Liver (tissue), 9 donors: Measurements from ENCODE around the gene MCTP2. TPM values are rescaled to one million over a fixed set of nuclear protein-coding genes. Genes with fewer than 3 reads are reported as not detected.

Source experiments
- DNase-seq: peaks from one replicate; pipeline ENCODE4 v3.0.0-alpha.2; 2017; ENCODE audit warnings: low spot score
- H3K27ac ChIP-seq, 2 donors: one replicate each; pipeline ENCODE4 v1.7.0; 2013; ENCODE audit warnings: inconsistent platforms in 2 of 2, low read length in 2 of 2, control low read depth in 1 of 2, low read depth in 1 of 2, mild to moderate bottlenecking in 1 of 2
- H3K27me3 ChIP-seq, 4 donors: one replicate each; pipeline versions ENCODE4 v1.6.1 to v1.7.0; 2013; ENCODE audit warnings: low read length in 3 of 4, inconsistent platforms in 1 of 4, mild to moderate bottlenecking in 1 of 4, moderate library complexity in 1 of 4; ENCODE audit not compliant: control insufficient read depth in 4 of 4, insufficient read depth in 4 of 4
- H3K36me3 ChIP-seq, 4 donors: one replicate each; pipeline versions ENCODE4 v1.6.1 to v1.7.0; 2013; ENCODE audit warnings: low read length in 3 of 4, mild to moderate bottlenecking in 3 of 4, low read depth in 1 of 4, moderate library complexity in 1 of 4; ENCODE audit not compliant: control insufficient read depth in 4 of 4, insufficient read depth in 3 of 4
- H3K4me1 ChIP-seq, 4 donors: one replicate each; pipeline versions ENCODE4 v1.6.1 to v1.7.0; 2013; ENCODE audit warnings: low read length in 3 of 4, mild to moderate bottlenecking in 3 of 4, moderate library complexity in 1 of 4; ENCODE audit not compliant: control insufficient read depth in 4 of 4, insufficient read depth in 4 of 4
- H3K4me3 ChIP-seq, 3 donors: one replicate each; pipeline versions ENCODE4 v1.6.1 to v1.7.0; 2013; ENCODE audit warnings: low read length in 3 of 3, control low read depth in 1 of 3, low read depth in 1 of 3, mild to moderate bottlenecking in 1 of 3
- H3K9ac ChIP-seq, 2 donors: one replicate each; pipeline ENCODE4 v1.7.0; 2013; ENCODE audit warnings: low read length in 2 of 2, mild to moderate bottlenecking in 2 of 2, moderate library complexity in 2 of 2, control low read depth in 1 of 2, low read depth in 1 of 2
- H3K9me3 ChIP-seq, 4 donors: one replicate each; pipeline versions ENCODE4 v1.6.1 to v1.7.0; 2013; ENCODE audit warnings: low read length in 3 of 4; ENCODE audit not compliant: control insufficient read depth in 4 of 4
- ATF3 ChIP-seq: IDR thresholded peaks from 2 replicates; pipeline ENCODE4 v1.6.1; 2016; ENCODE audit warnings: antibody characterized with exemption
- EGR1 ChIP-seq, 2 donors: IDR thresholded peaks; 2 replicates each; pipeline ENCODE4 v1.6.1; 2016 to 2018; ENCODE audit warnings: antibody characterized with exemption in 2 of 2, low read depth in 2 of 2
- FOXA1 ChIP-seq: IDR thresholded peaks from 2 replicates; pipeline ENCODE4 v1.6.1; 2016; ENCODE audit warnings: antibody characterized with exemption
- GABPA ChIP-seq, 2 donors: IDR thresholded peaks in 1 of 2; conservative IDR thresholded peaks in 1 of 2; 2 replicates each; pipeline ENCODE4 v1.6.1; 2016; ENCODE audit warnings: antibody characterized with exemption in 2 of 2, mild to moderate bottlenecking in 1 of 2, moderate library complexity in 1 of 2
- HNF4A ChIP-seq, 2 donors: conservative IDR thresholded peaks; 2 replicates each; pipeline ENCODE4 v1.6.1; 2016; ENCODE audit warnings: antibody characterized with exemption in 2 of 2, mild to moderate bottlenecking in 2 of 2
- HNF4G ChIP-seq: IDR thresholded peaks from 2 replicates; pipeline ENCODE4 v1.6.1; 2016; ENCODE audit warnings: antibody characterized with exemption
- JUND ChIP-seq, 2 donors: IDR thresholded peaks; 2 replicates each; pipeline ENCODE4 v1.6.1; 2016; ENCODE audit warnings: antibody characterized with exemption in 2 of 2
- NR2F2 ChIP-seq: IDR thresholded peaks from 2 replicates; pipeline ENCODE4 v1.6.1; 2016; ENCODE audit warnings: antibody characterized with exemption
- RXRA ChIP-seq, 2 donors: IDR thresholded peaks; 2 replicates each; pipeline ENCODE4 v1.6.1; 2017 to 2018; ENCODE audit warnings: antibody characterized with exemption in 2 of 2, mild to moderate bottlenecking in 1 of 2
- SP1 ChIP-seq: IDR thresholded peaks from 2 replicates; pipeline ENCODE4 v1.6.1; 2018; ENCODE audit warnings: antibody characterized with exemption, mild to moderate bottlenecking
- TAF1 ChIP-seq: conservative IDR thresholded peaks from 2 replicates; pipeline ENCODE4 v1.6.1; 2016; ENCODE audit warnings: antibody characterized with exemption, mild to moderate bottlenecking
- YY1 ChIP-seq: IDR thresholded peaks from 2 replicates; pipeline ENCODE4 v1.6.1; 2016; ENCODE audit warnings: antibody characterized with exemption, mild to moderate bottlenecking
- WGBS: extraction: QIAGEN DNeasy Blood & Tissue Kit; methylation state at CpG from one replicate; pipeline ENCODE4 v1.1.7; 2013; 5-methylcytosine and 5-hydroxymethylcytosine counted together
- polyA plus RNA-seq, 2 donors: library from polyadenylated mRNA; stranded (reverse) in 1 of 2; unstranded in 1 of 2; fragments of 200-250 nt in 1 of 2; fragments of >200 nt in 1 of 2; fragmentation: Nextera tagmentation in 1 of 2; extraction: Ambion mirVana in 1 of 2; gene quantifications; one replicate each; pipeline versions ENCODE4 v1.2.1 to v1.2.3, GENCODE V29; 2013 to 2015
- total RNA-seq, 2 donors: library from RNA; depleted of rRNA; stranded (reverse); fragments of >200 nt; gene quantifications; one replicate each; pipeline ENCODE4 v1.2.3, GENCODE V29; 2014
- TF ChIP-seq, protein P1 (sequence below): IDR thresholded peaks from 2 replicates; pipeline ENCODE4 v1.6.1; 2016; ENCODE audit warnings: antibody characterized with exemption
- TF ChIP-seq, protein P2 (sequence below): IDR thresholded peaks from 2 replicates; pipeline ENCODE4 v1.6.1; 2016; ENCODE audit warnings: antibody characterized with exemption, mild to moderate bottlenecking
- TF ChIP-seq, protein P3 (sequence below): IDR thresholded peaks from 2 replicates; pipeline ENCODE4 v1.6.1; 2016; ENCODE audit warnings: antibody characterized with exemption
- donor health status: healthy.
- donor health status: healthy.
- donor health status: healthy.
- donor health status: healthy.
- donor health status: healthy.

MCTP2 gene
- total and polyA plus RNA-seq, 4 donors: 0.43 to 9.9 (median 3.5) TPM

DNA sequence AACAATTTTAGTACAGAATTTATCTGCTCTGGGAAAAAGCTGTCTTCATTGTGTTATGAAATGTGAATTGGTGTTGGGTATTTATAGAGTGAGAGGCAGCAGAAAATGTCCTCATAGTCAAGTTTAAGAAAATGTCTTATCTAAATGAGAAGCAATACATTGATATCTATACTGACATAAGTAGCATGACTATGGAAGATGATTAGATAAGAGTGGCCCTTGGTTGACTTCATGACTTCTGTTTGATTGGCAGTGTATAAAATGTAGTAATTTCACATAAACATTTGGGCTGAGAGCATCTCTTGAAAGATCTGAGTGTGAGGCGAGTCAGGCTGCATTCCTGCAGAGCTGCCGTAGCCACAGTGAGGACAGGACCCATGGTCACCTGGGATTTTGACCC, 19.4 kb downstream of the MCTP2 start:
- Histone ChIP-seq H3K36me3 (no peaks in the 10 kb centered on the region), H3K9me3 (peaks cover 0 to 3% (median 0%) of the 10 kb centered on the region in 4 donors), H3K9ac (no peak overlapping the region), H3K4me1 (peaks cover 0 to 10% (median 5%) of the 10 kb centered on the region in 4 donors), H3K27ac (no peak overlapping the region), H3K27me3 (no peaks in the 10 kb centered on the region), H3K4me3 (no peak overlapping the region)
- DNase-seq: no peak
- WGBS: 83% methylated on average over 2 of the region's 2 CpGs
- TF ChIP-seq, protein P1, sequence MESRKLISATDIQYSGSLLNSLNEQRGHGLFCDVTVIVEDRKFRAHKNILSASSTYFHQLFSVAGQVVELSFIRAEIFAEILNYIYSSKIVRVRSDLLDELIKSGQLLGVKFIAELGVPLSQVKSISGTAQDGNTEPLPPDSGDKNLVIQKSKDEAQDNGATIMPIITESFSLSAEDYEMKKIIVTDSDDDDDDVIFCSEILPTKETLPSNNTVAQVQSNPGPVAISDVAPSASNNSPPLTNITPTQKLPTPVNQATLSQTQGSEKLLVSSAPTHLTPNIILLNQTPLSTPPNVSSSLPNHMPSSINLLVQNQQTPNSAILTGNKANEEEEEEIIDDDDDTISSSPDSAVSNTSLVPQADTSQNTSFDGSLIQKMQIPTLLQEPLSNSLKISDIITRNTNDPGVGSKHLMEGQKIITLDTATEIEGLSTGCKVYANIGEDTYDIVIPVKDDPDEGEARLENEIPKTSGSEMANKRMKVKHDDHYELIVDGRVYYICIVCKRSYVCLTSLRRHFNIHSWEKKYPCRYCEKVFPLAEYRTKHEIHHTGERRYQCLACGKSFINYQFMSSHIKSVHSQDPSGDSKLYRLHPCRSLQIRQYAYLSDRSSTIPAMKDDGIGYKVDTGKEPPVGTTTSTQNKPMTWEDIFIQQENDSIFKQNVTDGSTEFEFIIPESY: no peak
- TF ChIP-seq, protein P2, sequence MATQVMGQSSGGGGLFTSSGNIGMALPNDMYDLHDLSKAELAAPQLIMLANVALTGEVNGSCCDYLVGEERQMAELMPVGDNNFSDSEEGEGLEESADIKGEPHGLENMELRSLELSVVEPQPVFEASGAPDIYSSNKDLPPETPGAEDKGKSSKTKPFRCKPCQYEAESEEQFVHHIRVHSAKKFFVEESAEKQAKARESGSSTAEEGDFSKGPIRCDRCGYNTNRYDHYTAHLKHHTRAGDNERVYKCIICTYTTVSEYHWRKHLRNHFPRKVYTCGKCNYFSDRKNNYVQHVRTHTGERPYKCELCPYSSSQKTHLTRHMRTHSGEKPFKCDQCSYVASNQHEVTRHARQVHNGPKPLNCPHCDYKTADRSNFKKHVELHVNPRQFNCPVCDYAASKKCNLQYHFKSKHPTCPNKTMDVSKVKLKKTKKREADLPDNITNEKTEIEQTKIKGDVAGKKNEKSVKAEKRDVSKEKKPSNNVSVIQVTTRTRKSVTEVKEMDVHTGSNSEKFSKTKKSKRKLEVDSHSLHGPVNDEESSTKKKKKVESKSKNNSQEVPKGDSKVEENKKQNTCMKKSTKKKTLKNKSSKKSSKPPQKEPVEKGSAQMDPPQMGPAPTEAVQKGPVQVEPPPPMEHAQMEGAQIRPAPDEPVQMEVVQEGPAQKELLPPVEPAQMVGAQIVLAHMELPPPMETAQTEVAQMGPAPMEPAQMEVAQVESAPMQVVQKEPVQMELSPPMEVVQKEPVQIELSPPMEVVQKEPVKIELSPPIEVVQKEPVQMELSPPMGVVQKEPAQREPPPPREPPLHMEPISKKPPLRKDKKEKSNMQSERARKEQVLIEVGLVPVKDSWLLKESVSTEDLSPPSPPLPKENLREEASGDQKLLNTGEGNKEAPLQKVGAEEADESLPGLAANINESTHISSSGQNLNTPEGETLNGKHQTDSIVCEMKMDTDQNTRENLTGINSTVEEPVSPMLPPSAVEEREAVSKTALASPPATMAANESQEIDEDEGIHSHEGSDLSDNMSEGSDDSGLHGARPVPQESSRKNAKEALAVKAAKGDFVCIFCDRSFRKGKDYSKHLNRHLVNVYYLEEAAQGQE: no peak
- TF ChIP-seq HNF4A (conservative IDR thresholded peaks at IDR 0.05): no peak
- TF ChIP-seq, protein P3, sequence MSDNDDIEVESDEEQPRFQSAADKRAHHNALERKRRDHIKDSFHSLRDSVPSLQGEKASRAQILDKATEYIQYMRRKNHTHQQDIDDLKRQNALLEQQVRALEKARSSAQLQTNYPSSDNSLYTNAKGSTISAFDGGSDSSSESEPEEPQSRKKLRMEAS: no peak
- TF ChIP-seq NR2F2: no peak
- no peak for TF ChIP-seq ATF3
- TF ChIP-seq SP1: no peak
- no peak for TF ChIP-seq EGR1 (IDR thresholded peaks at IDR 0.05; ENCODE audit: low read depth in 2 of 2)
- TF ChIP-seq FOXA1: no peak
- TF ChIP-seq GABPA (IDR thresholded peaks at IDR 0.05 in 1 of 2, conservative IDR thresholded peaks at IDR 0.05 in 1 of 2): no peak
- no peak for TF ChIP-seq YY1

DNA sequence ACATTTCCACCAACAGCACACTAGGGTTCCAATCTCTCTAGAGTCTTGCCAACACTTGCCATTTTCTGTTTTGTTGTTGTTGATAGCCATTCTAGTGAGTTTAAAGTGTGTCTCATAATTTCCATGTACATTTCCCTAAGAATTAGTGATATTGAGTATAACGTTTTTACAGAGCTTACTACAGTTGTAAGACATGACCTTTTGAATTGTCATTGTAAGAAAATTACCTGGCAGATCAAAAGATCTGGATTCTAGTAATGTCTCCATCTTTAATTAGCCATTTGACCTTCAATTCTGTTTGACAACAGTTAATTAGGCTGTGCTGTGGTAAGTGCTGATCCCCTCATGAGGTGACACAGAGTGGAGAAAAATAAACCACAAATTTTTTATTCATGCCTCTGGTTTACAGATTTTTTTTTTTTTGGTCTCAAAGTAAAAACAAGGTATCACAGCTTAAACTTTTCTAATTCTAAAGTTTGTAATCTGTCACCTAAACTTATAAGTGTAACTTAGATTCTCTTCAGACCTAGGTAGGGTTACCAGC, 20.9 kb downstream of the MCTP2 start:
- Histone ChIP-seq H3K9ac (no peak overlapping the region), H3K9me3 (peaks cover 0 to 3% (median 0%) of the 10 kb centered on the region in 4 donors), H3K27me3 (no peaks in the 10 kb centered on the region), H3K36me3 (no peaks in the 10 kb centered on the region), H3K4me1 (peaks cover 0 to 10% (median 5%) of the 10 kb centered on the region in 4 donors), H3K4me3 (no peak overlapping the region), H3K27ac (no peak overlapping the region)
- no peak for DNase-seq
- 71% methylated on average over 1 of the region's 1 CpG for WGBS
- TF ChIP-seq NR2F2 (no peak), RXRA (IDR thresholded peaks at IDR 0.05) (no peak), HNF4G (no peak), JUND (IDR thresholded peaks at IDR 0.05) (no peak), TAF1 (no peak), HNF4A (conservative IDR thresholded peaks at IDR 0.05) (no peak), ATF3 (no peak), SP1 (no peak), YY1 (no peak), FOXA1 (no peak), GABPA (IDR thresholded peaks at IDR 0.05 in 1 of 2, conservative IDR thresholded peaks at IDR 0.05 in 1 of 2) (no peak)
- TF ChIP-seq, protein P3: no peak
- TF ChIP-seq, protein P2: no peak
- TF ChIP-seq, protein P1: no peak
